ENCODE measurements around the gene ZBTB7A.

The ZBTB7A gene

DNA sequence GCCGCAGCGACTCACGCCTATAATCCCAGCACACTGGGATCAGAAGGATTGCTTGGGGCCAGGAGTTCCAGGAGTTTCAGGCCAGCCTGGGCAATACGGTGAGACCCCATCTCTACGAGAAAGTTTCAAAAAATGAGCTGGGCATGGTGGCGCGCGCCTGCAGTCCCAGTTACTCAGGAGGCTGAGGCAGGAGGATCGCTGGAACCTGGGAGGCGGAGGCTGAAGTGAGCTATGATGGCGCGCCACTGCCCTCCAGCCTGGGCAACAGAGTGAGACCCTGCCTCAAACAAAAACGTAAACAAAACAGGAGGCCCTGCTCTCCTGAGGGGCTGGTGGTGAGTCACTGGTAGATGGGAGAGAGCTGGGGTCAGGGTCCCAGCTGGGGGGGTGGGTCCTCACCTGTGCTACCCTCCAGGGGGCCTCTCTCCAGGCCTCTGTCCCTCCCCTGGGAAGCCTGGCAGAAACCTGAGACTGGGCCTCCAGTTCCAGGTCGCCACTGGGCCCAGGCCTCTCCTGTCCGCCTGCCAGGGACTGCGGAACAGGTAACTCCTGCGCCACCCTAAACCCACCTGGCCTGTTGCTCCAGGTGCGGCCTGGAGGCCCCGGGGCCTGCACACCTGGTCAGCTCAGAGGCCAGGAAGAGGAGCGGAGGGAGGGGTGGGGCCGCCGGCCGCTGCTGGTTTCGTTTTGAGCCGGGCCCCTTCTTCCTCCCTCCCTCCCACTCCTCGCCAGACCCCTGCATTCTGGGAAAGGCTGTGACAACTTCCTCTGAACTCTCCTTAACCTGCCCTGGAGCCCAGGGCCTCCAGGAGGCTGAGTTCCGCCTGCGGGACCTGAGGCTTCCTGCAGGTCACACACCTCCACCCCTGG lies 17.2 kb upstream of the ZBTB7A start:
- no peaks in the 10 kb centered on the region for H3K36me3 ChIP-seq (ENCODE audit: insufficient read depth, low read length)
- no peak overlapping the region for H3K4me2 ChIP-seq (ENCODE audit: insufficient read depth, low read length)
- no peak overlapping the region for H3K4me3 ChIP-seq (ENCODE audit: low read depth in 1 of 2, low read length in 2 of 2)
- ATAC-seq (ENCODE audit: insufficient read depth, low read depth) (no peak), DNase-seq (peak; percentile 40)
- H2AFZ ChIP-seq (ENCODE audit: low read depth, low read length), result no peak overlapping the region
- TF ChIP-seq CTCF (IDR thresholded peaks at IDR 0.05; ENCODE audit: borderline replicate concordance, extremely low read depth, low read length, poor library complexity, severe bottlenecking) (no peak), EZH2 (IDR thresholded peaks at IDR 0.05; ENCODE audit: borderline replicate concordance, low read depth, low read length, severe bottlenecking) (no peak)
- peaks cover 5% of the 10 kb centered on the region; the same call in 1 of the 2 replicates for H4K20me1 ChIP-seq (ENCODE audit: insufficient read depth, low read length)
- no peak overlapping the region for H3K9ac ChIP-seq (ENCODE audit: low read depth, low read length)
- H3K27ac ChIP-seq (ENCODE audit: low read length), result no peak overlapping the region
- no peaks in the 10 kb centered on the region for H3K27me3 ChIP-seq (ENCODE audit: insufficient read depth, low read length, poor library complexity)
- H3K79me2 ChIP-seq (ENCODE audit: insufficient read depth, low read length), result no peaks in the 10 kb centered on the region
- H3K4me1 ChIP-seq (ENCODE audit: insufficient read depth, low read length), result peaks cover 25% of the 10 kb centered on the region
- no peaks in the 10 kb centered on the region for H3K9me3 ChIP-seq (ENCODE audit: insufficient read depth, low read length, severe bottlenecking)

GRCh38 chr19:4082172-4082571 lies 15.5 kb upstream of the ZBTB7A start:
- H2AFZ ChIP-seq (ENCODE audit: low read depth, low read length), result no peak overlapping the region
- H3K27ac ChIP-seq (ENCODE audit: low read length), result no peak overlapping the region; the same call in 1 of the 2 replicates
- H3K4me3 ChIP-seq (ENCODE audit: low read depth in 1 of 2, low read length in 2 of 2), result no peak overlapping the region
- no peaks in the 10 kb centered on the region for H3K36me3 ChIP-seq (ENCODE audit: insufficient read depth, low read length)
- H4K20me1 ChIP-seq (ENCODE audit: insufficient read depth, low read length), result no peaks in the 10 kb centered on the region
- no peak overlapping the region for H3K9ac ChIP-seq (ENCODE audit: low read depth, low read length)
- no peaks in the 10 kb centered on the region for H3K27me3 ChIP-seq (ENCODE audit: insufficient read depth, low read length, poor library complexity)
- no peaks in the 10 kb centered on the region for H3K9me3 ChIP-seq (ENCODE audit: insufficient read depth, low read length, severe bottlenecking)
- ATAC-seq (ENCODE audit: insufficient read depth, low read depth) (0 out of 3 replicates have a peak, but pooled peaks have one; percentile 13), DNase-seq (no peak)
- TF ChIP-seq CTCF (IDR thresholded peaks at IDR 0.05; ENCODE audit: borderline replicate concordance, extremely low read depth, low read length, poor library complexity, severe bottlenecking) (no peak), EZH2 (IDR thresholded peaks at IDR 0.05; ENCODE audit: borderline replicate concordance, low read depth, low read length, severe bottlenecking) (no peak)
- H3K79me2 ChIP-seq (ENCODE audit: insufficient read depth, low read length), result no peaks in the 10 kb centered on the region
- H3K4me2 ChIP-seq (ENCODE audit: insufficient read depth, low read length), result no peak overlapping the region
- peaks cover 17% of the 10 kb centered on the region for H3K4me1 ChIP-seq (ENCODE audit: insufficient read depth, low read length)

- H3K9me3 ChIP-seq (ENCODE audit: insufficient read depth, low read length, severe bottlenecking), result no peaks in the 10 kb centered on the region
- peaks cover 20% of the 10 kb centered on the region for H3K4me1 ChIP-seq (ENCODE audit: insufficient read depth, low read length)
- no peak for TF ChIP-seq EZH2 (IDR thresholded peaks at IDR 0.05; ENCODE audit: borderline replicate concordance, low read depth, low read length, severe bottlenecking)
- TF ChIP-seq CTCF (IDR thresholded peaks at IDR 0.05; ENCODE audit: borderline replicate concordance, extremely low read depth, low read length, poor library complexity, severe bottlenecking), result no peak
- H3K27ac ChIP-seq (ENCODE audit: low read length), result no peak overlapping the region; the same call in 1 of the 2 replicates
- no peaks in the 10 kb centered on the region for H3K27me3 ChIP-seq (ENCODE audit: insufficient read depth, low read length, poor library complexity)
- no peaks in the 10 kb centered on the region for H3K79me2 ChIP-seq (ENCODE audit: insufficient read depth, low read length)
- no peak for DNase-seq
- no peak for ATAC-seq (ENCODE audit: insufficient read depth, low read depth)
- no peak overlapping the region for H2AFZ ChIP-seq (ENCODE audit: low read depth, low read length)
- no peak overlapping the region for H3K9ac ChIP-seq (ENCODE audit: low read depth, low read length)
- H3K4me3 ChIP-seq (ENCODE audit: low read depth in 1 of 2, low read length in 2 of 2), result no peak overlapping the region
- H4K20me1 ChIP-seq (ENCODE audit: insufficient read depth, low read length), result no peaks in the 10 kb centered on the region
- H3K4me2 ChIP-seq (ENCODE audit: insufficient read depth, low read length), result no peak overlapping the region
- H3K36me3 ChIP-seq (ENCODE audit: insufficient read depth, low read length), result no peaks in the 10 kb centered on the region
Observed at GRCh38 chr19:4081441-4082129, 14.9 kb upstream of the ZBTB7A start.

Measured in DND-41 (cell line).